Nephron (organoid): ENCODE data around the gene GPR135.

Experiments
- H3K27ac Mint-ChIP-seq, 3 experiments: 2 replicates each; pipeline ENCODE4 v1.8.0; 2020; ENCODE audit warnings: mixed read lengths in 3 of 3, mild to moderate bottlenecking in 2 of 3, moderate library complexity in 1 of 3
- H3K27me3 Mint-ChIP-seq: 2 replicates; pipeline ENCODE4 v1.8.0; 2021; ENCODE audit warnings: low read depth, mild to moderate bottlenecking, moderate library complexity, mixed read lengths
- H3K36me3 Mint-ChIP-seq: 2 replicates; pipeline ENCODE4 v1.8.0; 2020; ENCODE audit warnings: low read depth, mixed read lengths
- H3K4me1 Mint-ChIP-seq: 2 replicates; pipeline ENCODE4 v1.8.0; 2020; ENCODE audit warnings: mixed read lengths
- H3K4me3 Mint-ChIP-seq, 3 experiments: 2 replicates each; pipeline ENCODE4 v1.8.0; 2020; ENCODE audit warnings: mild to moderate bottlenecking in 3 of 3, mixed read lengths in 3 of 3, moderate library complexity in 2 of 3
- H3K9me3 Mint-ChIP-seq: 2 replicates; pipeline ENCODE4 v1.8.0; 2020; ENCODE audit warnings: mixed read lengths
- TF ChIP-seq, protein P1 (sequence below), 3 experiments: fragments of 200-600 bp; sonication (generic); IDR thresholded peaks; one replicate each; pipeline ENCODE4 v1.5.0; 2021; ENCODE audit warnings: antibody characterized with exemption in 3 of 3; ENCODE audit not compliant: unreplicated experiment in 3 of 3

The GPR135 gene

DNA sequence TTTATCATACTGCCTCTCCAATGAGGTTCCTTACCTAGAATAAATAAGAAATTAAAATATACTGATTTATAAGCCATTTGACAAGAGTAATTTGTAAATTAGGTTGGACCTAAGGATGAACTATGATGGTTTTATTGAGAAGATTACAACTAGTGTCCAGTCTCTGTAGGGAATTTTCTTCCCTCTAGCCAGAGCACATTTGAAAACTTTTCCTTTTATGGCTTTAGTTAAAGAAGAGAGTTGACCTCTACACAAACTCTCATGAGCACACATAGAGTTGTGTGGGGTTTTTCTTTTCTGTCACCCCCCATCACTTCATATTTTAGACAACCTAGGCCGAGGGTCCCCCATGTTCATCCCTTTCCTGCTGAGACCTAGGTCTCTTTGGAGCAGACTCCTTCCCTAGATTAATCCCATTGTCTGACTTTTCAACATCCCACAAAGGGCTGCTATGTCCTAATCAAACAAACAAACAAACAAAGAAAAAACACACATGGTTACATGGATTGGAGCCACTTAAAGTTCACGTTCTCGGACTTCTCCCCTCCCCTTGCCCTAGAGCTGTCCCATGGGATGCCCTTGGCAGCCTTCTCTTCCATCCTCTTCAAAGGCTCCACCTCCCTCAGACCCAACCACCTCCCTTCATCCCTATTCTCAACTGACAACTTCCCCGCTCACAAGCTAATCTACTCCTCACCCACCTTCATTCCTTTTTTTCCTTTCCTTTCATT is 40.7 kb downstream of the GPR135 start:
- Mint-ChIP-seq H3K27me3 (no peaks in the 10 kb centered on the region), H3K9me3 (no peaks in the 10 kb centered on the region), H3K27ac (peak overlapping the region; percentile 78 to 92 (median 81)), H3K4me1 (peaks cover 60% of the 10 kb centered on the region), H3K36me3 (no peaks in the 10 kb centered on the region), H3K4me3 (no peak overlapping the region)
- TF ChIP-seq, protein P1, sequence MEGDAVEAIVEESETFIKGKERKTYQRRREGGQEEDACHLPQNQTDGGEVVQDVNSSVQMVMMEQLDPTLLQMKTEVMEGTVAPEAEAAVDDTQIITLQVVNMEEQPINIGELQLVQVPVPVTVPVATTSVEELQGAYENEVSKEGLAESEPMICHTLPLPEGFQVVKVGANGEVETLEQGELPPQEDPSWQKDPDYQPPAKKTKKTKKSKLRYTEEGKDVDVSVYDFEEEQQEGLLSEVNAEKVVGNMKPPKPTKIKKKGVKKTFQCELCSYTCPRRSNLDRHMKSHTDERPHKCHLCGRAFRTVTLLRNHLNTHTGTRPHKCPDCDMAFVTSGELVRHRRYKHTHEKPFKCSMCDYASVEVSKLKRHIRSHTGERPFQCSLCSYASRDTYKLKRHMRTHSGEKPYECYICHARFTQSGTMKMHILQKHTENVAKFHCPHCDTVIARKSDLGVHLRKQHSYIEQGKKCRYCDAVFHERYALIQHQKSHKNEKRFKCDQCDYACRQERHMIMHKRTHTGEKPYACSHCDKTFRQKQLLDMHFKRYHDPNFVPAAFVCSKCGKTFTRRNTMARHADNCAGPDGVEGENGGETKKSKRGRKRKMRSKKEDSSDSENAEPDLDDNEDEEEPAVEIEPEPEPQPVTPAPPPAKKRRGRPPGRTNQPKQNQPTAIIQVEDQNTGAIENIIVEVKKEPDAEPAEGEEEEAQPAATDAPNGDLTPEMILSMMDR (IDR thresholded peaks at IDR 0.05; ENCODE audit: unreplicated experiment in 3 of 3), result no peak

DNA sequence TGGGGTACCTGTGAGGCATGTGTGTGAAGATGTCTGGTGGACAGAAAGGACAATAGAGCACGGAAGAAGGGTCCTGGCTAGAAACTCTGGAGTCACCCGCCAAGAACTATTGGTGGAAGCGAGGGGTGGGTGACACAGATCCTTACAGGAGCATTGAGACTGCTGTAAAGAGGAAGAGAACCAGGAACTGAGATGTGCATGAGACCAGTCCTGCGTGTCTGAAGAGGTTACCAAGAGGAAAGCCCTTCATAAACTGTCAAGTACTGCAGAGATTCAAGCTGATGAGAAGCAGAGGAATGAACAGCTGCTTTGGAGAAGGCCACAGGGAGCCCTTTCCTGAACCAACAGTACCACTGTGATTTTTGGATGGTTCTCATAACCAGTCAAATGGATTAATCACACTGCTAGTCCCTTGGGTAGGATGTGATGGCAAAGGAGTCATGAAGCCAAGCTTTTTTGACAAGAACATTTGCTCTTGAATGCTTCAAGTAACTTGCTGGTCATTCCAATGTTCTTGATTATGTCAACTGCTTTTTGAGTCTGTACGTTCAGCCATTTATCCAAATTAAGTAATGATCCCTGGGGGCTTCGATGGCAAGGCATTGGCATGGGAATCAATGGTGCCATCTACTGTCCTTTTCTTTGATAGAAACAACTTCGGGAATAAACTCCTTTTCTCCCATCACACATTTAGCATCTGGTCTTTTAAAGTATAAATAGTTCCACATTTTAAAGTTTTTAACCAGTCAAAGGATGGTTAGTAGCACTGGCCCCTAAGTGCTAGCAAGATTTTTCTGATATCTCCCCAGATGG is 42.9 kb downstream of the GPR135 start:
- Mint-ChIP-seq H3K27ac (peak overlapping the region; percentile 0 to 62 (median 41)), H3K4me1 (peaks cover 50% of the 10 kb centered on the region), H3K36me3 (no peaks in the 10 kb centered on the region), H3K27me3 (no peaks in the 10 kb centered on the region), H3K4me3 (no peak overlapping the region), H3K9me3 (no peaks in the 10 kb centered on the region)
- TF ChIP-seq, protein P1 (IDR thresholded peaks at IDR 0.05; ENCODE audit: unreplicated experiment in 3 of 3), result no peak

DNA sequence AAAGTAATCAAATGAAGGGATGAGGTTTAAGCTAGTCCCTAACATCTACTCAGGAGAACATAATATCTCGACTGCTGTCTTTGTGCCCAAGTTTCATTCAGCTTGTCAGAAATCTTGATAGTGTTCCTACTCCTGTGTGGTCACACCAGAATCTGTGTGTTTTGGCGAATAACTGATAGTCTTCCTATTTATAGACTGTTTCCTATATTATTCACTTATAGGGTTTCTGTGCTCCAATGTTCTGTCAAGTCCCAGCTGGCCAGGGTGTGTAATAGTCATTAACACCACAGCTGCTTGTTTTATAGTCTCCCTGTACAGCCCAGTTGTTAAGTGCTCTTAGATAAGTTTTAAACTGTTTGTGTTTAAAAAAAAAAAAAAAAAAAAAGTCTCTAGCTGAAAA is 45.9 kb downstream of the GPR135 start:
- peak overlapping the region; percentile 68 to 75 (median 73) for H3K27ac Mint-ChIP-seq
- H3K9me3 Mint-ChIP-seq, result peaks cover 3% of the 10 kb centered on the region
- H3K27me3 Mint-ChIP-seq, result no peaks in the 10 kb centered on the region
- peaks cover 25% of the 10 kb centered on the region for H3K4me1 Mint-ChIP-seq
- H3K4me3 Mint-ChIP-seq, result no peak overlapping the region
- TF ChIP-seq, protein P1 (IDR thresholded peaks at IDR 0.05; ENCODE audit: unreplicated experiment in 3 of 3), result no peak
- H3K36me3 Mint-ChIP-seq, result no peaks in the 10 kb centered on the region

DNA sequence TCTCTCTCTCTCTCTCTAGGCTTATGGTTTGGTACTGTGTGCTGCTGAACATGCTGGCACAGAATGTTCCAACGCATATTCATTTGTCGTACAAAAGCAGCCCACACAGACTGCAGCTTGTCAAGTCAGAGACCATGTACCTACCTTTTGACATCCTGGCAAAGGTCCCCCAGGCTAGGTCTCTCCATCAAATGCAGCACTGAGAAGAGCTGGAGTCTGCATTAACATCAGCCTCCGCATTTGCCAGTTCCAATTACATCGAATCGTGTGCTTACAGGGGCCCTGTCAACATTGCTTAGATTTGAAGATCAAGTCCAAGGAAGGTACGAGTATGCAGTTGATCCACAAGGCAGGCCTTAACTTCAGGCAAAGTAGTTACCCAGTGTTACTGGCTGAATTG is 47.9 kb downstream of the GPR135 start:
- H3K27me3 Mint-ChIP-seq, result no peaks in the 10 kb centered on the region
- H3K9me3 Mint-ChIP-seq, result peaks cover 7% of the 10 kb centered on the region
- H3K36me3 Mint-ChIP-seq, result peaks cover 1% of the 10 kb centered on the region
- H3K4me1 Mint-ChIP-seq, result peaks cover 20% of the 10 kb centered on the region
- no peak overlapping the region for H3K27ac Mint-ChIP-seq
- H3K4me3 Mint-ChIP-seq, result no peak overlapping the region
- TF ChIP-seq, protein P1 (IDR thresholded peaks at IDR 0.05; ENCODE audit: unreplicated experiment in 3 of 3), result no peak

DNA sequence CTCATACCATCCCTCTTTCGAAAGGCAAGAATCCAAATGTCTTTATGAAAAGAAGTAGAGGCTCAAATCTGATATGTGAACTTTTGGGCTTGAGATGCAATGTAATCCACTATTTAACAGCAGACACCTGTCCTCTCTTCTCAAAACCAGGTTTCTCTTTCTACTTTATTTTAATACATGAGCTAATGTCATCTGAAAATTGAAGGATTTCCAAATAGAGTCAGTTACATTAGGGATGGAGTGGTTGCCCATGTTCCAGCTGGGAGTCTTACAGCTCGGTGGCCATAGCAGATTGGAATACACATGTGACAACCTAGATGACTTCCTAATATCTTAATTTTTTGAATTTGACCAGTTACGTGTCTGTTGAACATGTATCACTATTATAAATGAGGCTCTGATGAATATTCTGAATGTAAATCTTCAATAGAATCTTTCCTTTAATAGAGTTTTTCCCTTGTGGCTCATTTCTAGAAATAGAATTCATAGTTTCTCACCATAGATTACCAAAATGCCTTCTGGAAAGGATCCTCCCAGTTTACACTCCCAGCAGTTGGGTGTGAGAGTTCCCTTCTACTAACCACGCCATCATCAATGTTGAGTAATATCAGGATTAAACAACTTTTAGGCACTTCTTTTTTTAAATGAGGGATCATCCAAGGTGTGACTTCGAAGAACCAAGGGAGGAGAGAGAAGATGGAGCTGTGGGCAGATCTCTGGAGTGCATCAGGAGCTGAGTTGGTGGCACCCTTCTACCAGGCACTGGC is 49.2 kb downstream of the GPR135 start:
- Mint-ChIP-seq H3K4me3 (no peak overlapping the region), H3K4me1 (peaks cover 13% of the 10 kb centered on the region), H3K36me3 (peaks cover 5% of the 10 kb centered on the region), H3K27ac (no peak overlapping the region), H3K27me3 (no peaks in the 10 kb centered on the region), H3K9me3 (peaks cover 12% of the 10 kb centered on the region)
- TF ChIP-seq, protein P1 (IDR thresholded peaks at IDR 0.05; ENCODE audit: unreplicated experiment in 3 of 3), result no peak
